HG03378 (cell line): ENCODE measurements around the gene UGT2B28.
"Not testable (repeated sequence)": the region's sequence is repeated elsewhere in the genome, so short reads cannot be mapped to it uniquely, and the experiment has no call there.

Source experiments
- ATAC-seq: cut with Tn5 transposase; IDR thresholded peaks from one replicate; pipeline ENCODE4 v1.9.1; 2021; ENCODE audit warnings: mild to moderate bottlenecking, moderate library complexity; ENCODE audit not compliant: unreplicated experiment

The UGT2B28 gene

DNA sequence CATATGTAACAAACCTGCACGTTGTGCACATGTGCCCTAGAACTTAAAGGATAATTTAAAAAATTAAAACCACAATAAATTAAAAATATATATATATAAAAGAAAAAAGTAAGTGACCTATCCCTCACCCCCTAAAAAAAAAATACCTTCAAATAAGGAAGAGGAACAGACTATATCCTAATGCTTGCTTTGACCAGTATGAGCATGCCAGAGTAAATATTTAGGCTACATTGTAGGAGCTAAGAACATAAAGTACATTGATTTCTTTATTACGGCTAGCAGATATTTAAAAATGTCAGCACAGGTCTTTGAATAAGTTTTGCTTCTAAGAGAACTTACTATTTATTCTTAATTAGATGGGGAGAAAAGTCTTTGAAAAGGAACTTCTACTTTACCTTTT lies 62.8 kb downstream of the UGT2B28 start:
- ATAC-seq, result not testable (repeated sequence)

DNA sequence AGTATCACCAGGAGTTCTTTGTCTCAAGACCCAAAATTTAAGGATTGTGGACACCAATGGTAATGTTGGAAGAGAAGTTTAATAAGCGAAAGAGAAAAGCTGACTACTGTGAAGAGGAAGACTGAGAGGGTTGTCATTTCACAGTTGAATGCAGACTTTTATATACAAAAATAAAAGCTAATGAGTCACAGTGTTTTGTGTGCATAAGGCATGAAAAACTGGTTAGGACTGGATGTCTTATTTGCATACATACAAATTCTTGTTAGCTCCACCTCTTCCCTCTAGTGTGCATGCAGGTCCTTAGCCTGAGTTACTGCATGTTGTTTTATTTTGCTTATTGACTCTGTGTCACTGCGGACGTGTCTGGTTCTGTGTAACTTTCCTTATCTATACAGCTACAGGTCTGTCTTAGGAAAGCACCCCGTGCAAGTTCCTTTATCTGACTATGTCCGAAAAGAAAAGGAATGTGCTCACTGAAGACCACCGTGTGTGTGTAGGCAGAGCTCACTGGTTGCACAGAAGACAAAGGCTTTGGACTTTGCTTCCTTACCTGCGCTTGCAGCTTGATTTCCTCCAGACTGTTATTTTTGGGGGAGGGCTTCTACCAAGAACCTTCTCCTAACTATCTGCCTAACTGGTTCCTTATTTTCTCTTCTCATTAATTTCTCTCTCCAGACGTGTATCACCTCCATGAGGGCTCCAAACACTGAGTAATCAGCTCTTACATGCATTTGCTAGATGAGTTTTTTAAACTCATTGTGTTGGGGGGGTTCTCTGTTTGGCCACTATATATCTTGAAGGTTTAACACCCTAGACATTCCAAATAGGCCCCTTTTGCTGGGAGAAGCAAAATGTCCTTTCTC lies 63.5 kb downstream of the UGT2B28 start:
- ATAC-seq, result not testable (repeated sequence)
